Ovary (tissue), 9 donors: ENCODE results near the gene IGF1R. TPM values are rescaled to one million over a fixed set of nuclear protein-coding genes. Genes with fewer than 3 reads are reported as not detected.

Experiments used
- DNase-seq, 5 donors: peaks; one replicate each; pipeline ENCODE4 v3.0.0-alpha.2; 2019 to 2020
- H3K27ac ChIP-seq, 2 donors: fragments of 200-600 bp; one replicate each; pipeline versions ENCODE4 v1.5.1 to v1.8.0; 2019 to 2022
- H3K27me3 ChIP-seq: fragments of 200-600 bp; one replicate; pipeline ENCODE4 v1.8.0; 2022
- H3K36me3 ChIP-seq: fragments of 200-600 bp; sonication (generic); one replicate; pipeline ENCODE4 v1.5.1; 2019
- H3K4me1 ChIP-seq: one replicate; pipeline ENCODE4 v1.8.1; 2013; ENCODE audit warnings: mild to moderate bottlenecking, moderate library complexity; ENCODE audit not compliant: insufficient read depth
- H3K4me3 ChIP-seq: fragments of 200-600 bp; sonication (generic); one replicate; pipeline ENCODE4 v1.5.1; 2017
- H3K9me3 ChIP-seq, 2 donors: fragments of 200-600 bp in 1 of 2; sonication (generic) in 1 of 2; one replicate each; pipeline versions ENCODE4 v1.5.1 to v1.8.1; 2013 to 2019; ENCODE audit warnings: mild to moderate bottlenecking in 1 of 2, moderate library complexity in 1 of 2
- CTCF ChIP-seq, 3 donors: fragments of 450-650 bp in 2 of 3; fragments of 200-600 bp in 1 of 3; IDR thresholded peaks; one replicate each; pipeline versions ENCODE4 v1.5.1 to v1.8.0; 2016 to 2022; ENCODE audit warnings: antibody characterized with exemption in 3 of 3, mild to moderate bottlenecking in 1 of 3
- EP300 ChIP-seq: sonication (generic); formaldehyde crosslinking; IDR thresholded peaks from one replicate; pipeline ENCODE4 v1.6.1; 2017; ENCODE audit warnings: antibody characterized with exemption
- POLR2A ChIP-seq: fragments of 450-650 bp; IDR thresholded peaks from one replicate; pipeline ENCODE4 v1.6.1; 2017; ENCODE audit warnings: antibody characterized with exemption, mild to moderate bottlenecking, moderate library complexity
- WGBS, 3 donors: extraction: QIAGEN DNeasy Blood & Tissue Kit in 1 of 3; methylation state at CpG; one replicate each; pipeline versions ENCODE4 v1.1.5 to v1.1.7; 2013 to 2017; 5-methylcytosine and 5-hydroxymethylcytosine counted together
- intact Hi-C, 4 donors: fragments of 100-400 bp; cut with DNase I; formaldehyde crosslinking; loops; one replicate each; pipeline versions ENCODE4 v1.11.0 to v1.15.1; 2022 to 2023
- polyA plus RNA-seq, 2 donors: library from polyadenylated mRNA; stranded (reverse); fragments of 200-250 nt in 1 of 2; fragments of 350-450 nt in 1 of 2; fragmentation: Illumina TruSeq in 1 of 2; extraction: RNeasy Lipid Tissue Mini Kit (QIAGEN cat#74804) in 1 of 2; gene quantifications; one replicate each; pipeline ENCODE4 v1.2.3, GENCODE V29; 2013 to 2014
- total RNA-seq, 7 donors: library from RNA; depleted of rRNA in 2 of 7; stranded (reverse); fragments of >200 nt in 2 of 7; fragmentation: NEBNext Ultra II Directional in 3 of 7; extraction: Animal tissue kit (Norgen Biotek cat#: 25700) in 3 of 7; gene quantifications; one replicate each; pipeline versions ENCODE4 v1.1.0 to v1.2.4, GENCODE V29; 2016 to 2023
- donor health status: DM: no; HTN: no; CAD: no; lungs with moderate emphysema.
- donor health status: DM: no; HTN: no; CAD: no.
- donor health status: Bipolar disorder and iron deficiency.
- donor health status: DM: yes; HTN: yes; CAD: no.
- donor health status: DM: no; HTN: no; CAD: no.
- donor health status: DM: yes; HTN: yes; CAD: no.

IGF1R gene
- total and polyA plus RNA-seq, 9 donors = 15.4 to 88.7 (median 68.9) TPM

- H3K27ac ChIP-seq = no peak overlapping the region
- peaks cover 47% of the 10 kb centered on the region for H3K4me1 ChIP-seq
- no peaks in the 10 kb centered on the region for H3K9me3 ChIP-seq
- WGBS, 3 donors = 90 to 96% (median 95%) methylated on average over 6 of the region's 6 CpGs
- H3K4me3 ChIP-seq = no peak overlapping the region
- no peak for DNase-seq
- no peaks in the 10 kb centered on the region for H3K27me3 ChIP-seq
- TF ChIP-seq CTCF (IDR thresholded peaks at IDR 0.05) (no peak), EP300 (no peak), POLR2A (no peak)
- intact Hi-C loops = no loop called here
- no peaks in the 10 kb centered on the region for H3K36me3 ChIP-seq
Observed at GRCh38 chr15:98694161-98694560, 45.8 kb downstream of the IGF1R start.

GRCh38 chr15:98698792-98699191 is 50.5 kb downstream of the IGF1R start:
- H3K36me3 ChIP-seq = no peaks in the 10 kb centered on the region
- DNase-seq = no peak
- H3K9me3 ChIP-seq = no peaks in the 10 kb centered on the region
- intact Hi-C loops = no loop called here
- TF ChIP-seq EP300 (no peak), CTCF (IDR thresholded peaks at IDR 0.05) (no peak), POLR2A (no peak)
- WGBS, 3 donors = 86 to 92% (median 91%) methylated on average over 2 of the region's 2 CpGs
- H3K4me3 ChIP-seq = no peak overlapping the region
- no peaks in the 10 kb centered on the region for H3K27me3 ChIP-seq
- H3K4me1 ChIP-seq = peaks cover 45% of the 10 kb centered on the region
- H3K27ac ChIP-seq = no peak overlapping the region

GRCh38 chr15:98699591-98700424 is 51.5 kb downstream of the IGF1R start:
- peaks cover 47% of the 10 kb centered on the region for H3K4me1 ChIP-seq
- no peak overlapping the region for H3K27ac ChIP-seq
- 29 to 40% (median 35%) methylated on average over 11 of the region's 11 CpGs for WGBS, 3 donors

GRCh38 chr15:98700519-98700918 is 52.2 kb downstream of the IGF1R start:
- H3K4me1 ChIP-seq = peaks cover 47% of the 10 kb centered on the region

More at GRCh38 chr15:98699591-98700424, 51.5 kb downstream of the IGF1R start:
- TF ChIP-seq EP300 (no peak), POLR2A (no peak), CTCF (IDR thresholded peaks at IDR 0.05) (no peak)
- no peaks in the 10 kb centered on the region for H3K36me3 ChIP-seq
- intact Hi-C loops = no loop called here
- H3K9me3 ChIP-seq = no peaks in the 10 kb centered on the region
- H3K27me3 ChIP-seq = no peaks in the 10 kb centered on the region
- H3K4me3 ChIP-seq = no peak overlapping the region
- no peak for DNase-seq

More at GRCh38 chr15:98700519-98700918, 52.2 kb downstream of the IGF1R start:
- WGBS, 3 donors = 52 to 62% (median 60%) methylated on average over 6 of the region's 6 CpGs
- no peak for DNase-seq
- Histone ChIP-seq H3K4me3 (no peak overlapping the region), H3K36me3 (no peaks in the 10 kb centered on the region), H3K27ac (no peak overlapping the region), H3K9me3 (no peaks in the 10 kb centered on the region), H3K27me3 (no peaks in the 10 kb centered on the region)
- TF ChIP-seq EP300 = no peak
- no peak for TF ChIP-seq CTCF (IDR thresholded peaks at IDR 0.05)
- no peak for TF ChIP-seq POLR2A
- intact Hi-C loops = no loop called here
